ENCODE results near the gene BRWD1.

GRCh38 chr21:39344848-39345247, 31.4 kb upstream of the BRWD1 start:
- TF ChIP-seq POLR2A (IDR thresholded peaks at IDR 0.05; ENCODE audit: low read depth, low read length) (no peak), POLR2AphosphoS5 (IDR thresholded peaks at IDR 0.05; ENCODE audit: low read depth, low read length) (no peak), TAF1 (IDR thresholded peaks at IDR 0.05; ENCODE audit: borderline replicate concordance, low read depth, low read length) (no peak)

Measured in GM12892 (cell line).